ENCODE results near the gene FAHD1. TPM values are rescaled to one million over a fixed set of nuclear protein-coding genes. Genes with fewer than 3 reads are reported as not detected.

Gene FAHD1
- total and polyA plus RNA-seq, 7 experiments from 2014 or later: 7.8 to 28.6 (median 10.0) TPM

DNA sequence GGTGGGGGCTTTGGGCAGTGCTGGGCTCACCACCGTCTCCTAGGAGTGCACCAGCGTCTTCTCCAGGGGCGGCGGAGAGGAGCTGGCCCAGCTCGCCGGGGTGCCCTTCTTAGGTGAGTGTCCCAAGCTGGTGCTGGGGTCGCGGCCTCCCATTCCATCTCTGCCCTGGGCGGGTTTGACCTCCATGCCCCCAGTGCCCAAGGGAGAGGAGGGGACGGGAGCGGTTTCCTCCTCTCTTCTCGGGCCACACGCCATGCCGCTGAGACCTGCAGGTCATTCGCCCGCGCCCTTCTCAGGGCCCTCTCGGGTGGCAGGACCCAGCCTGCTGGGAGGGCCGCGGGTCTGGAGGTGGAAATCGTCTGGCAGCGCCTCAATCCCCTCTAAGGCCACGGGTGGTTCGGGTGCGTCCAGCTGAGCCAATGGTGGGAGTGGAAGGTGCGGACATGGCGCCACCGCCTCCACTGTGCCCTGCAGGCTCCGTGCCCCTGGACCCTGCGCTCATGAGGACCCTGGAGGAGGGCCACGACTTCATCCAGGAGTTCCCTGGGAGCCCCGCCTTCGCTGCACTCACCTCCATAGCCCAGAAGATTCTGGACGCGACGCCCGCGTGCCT is 38.8 kb upstream of the FAHD1 start:
- POLR2A ChIA-PET: no interaction called here
- Mint-ChIP-seq H3K27me3 (no peaks in the 10 kb centered on the region), H3K4me3 (no peak overlapping the region), H3K36me3 (peaks cover 0 to 5% (median 4%) of the 10 kb centered on the region in 5 donors), H3K9me3 (no peaks in the 10 kb centered on the region), H3K4me1 (peaks cover 4 to 27% (median 11%) of the 10 kb centered on the region in 7 donors), H3K27ac (no peak overlapping the region)
- Histone ChIP-seq H3K4me3 (ENCODE audit: low read length) (no peak overlapping the region), H3K36me3 (ENCODE audit: control insufficient read depth in 2 of 3, insufficient read depth in 3 of 3, low read length in 3 of 3) (peaks cover 0 to 74% (median 4%) of the 10 kb centered on the region in 3 experiments), H3K27ac (ENCODE audit: low read depth, low read length) (no peak overlapping the region), H3K4me1 (ENCODE audit: control insufficient read depth in 2 of 2, insufficient read depth in 2 of 2, low read length in 2 of 2) (peaks cover 5 to 20% of the 10 kb centered on the region in 2 donors), H3K9me3 (ENCODE audit: control insufficient read depth in 2 of 3, low read length in 3 of 3) (no peaks in the 10 kb centered on the region), H3K27me3 (ENCODE audit: control insufficient read depth in 2 of 2, insufficient read depth in 2 of 2, low read length in 2 of 2) (no peaks in the 10 kb centered on the region)
- ATAC-seq: no peak
- peak in 1 of 9 donors; percentile 9 for DNase-seq
- CTCF ChIA-PET: no interaction called here
- intact Hi-C loops (cut with micrococcal nuclease): loop anchor here (10.0 kb wide), 4 partner anchors 363 to 1203 kb away; partner anchors contain the start of genes TRAF7 (in 2 of the 2), UBE2I (in 1 of the 2) and UQCC4 (in 1 of the 2)

- Mint-ChIP-seq H3K4me1 (peaks cover 0 to 22% (median 7%) of the 10 kb centered on the region in 7 donors), H3K27ac (peak overlapping the region in 2 of 9 donors; percentile 45 to 84), H3K9me3 (no peaks in the 10 kb centered on the region), H3K4me3 (peak overlapping the region in 1 of 10 donors; percentile 13), H3K36me3 (peaks cover 0 to 5% (median 1%) of the 10 kb centered on the region in 5 donors), H3K27me3 (no peaks in the 10 kb centered on the region)
- intact Hi-C loops (cut with micrococcal nuclease): loop anchor here (10.0 kb wide), 4 partner anchors 364 to 1204 kb away; partner anchors contain the start of genes TRAF7 (in 2 of the 2), UBE2I (in 1 of the 2) and UQCC4 (in 1 of the 2)
- Histone ChIP-seq H3K9me3 (ENCODE audit: control insufficient read depth in 2 of 3, low read length in 3 of 3) (no peaks in the 10 kb centered on the region), H3K27ac (ENCODE audit: low read depth, low read length) (no peak overlapping the region), H3K4me3 (ENCODE audit: low read length) (no peak overlapping the region), H3K36me3 (ENCODE audit: control insufficient read depth in 2 of 3, insufficient read depth in 3 of 3, low read length in 3 of 3) (peaks cover 0 to 74% (median 4%) of the 10 kb centered on the region in 3 experiments), H3K27me3 (ENCODE audit: control insufficient read depth in 2 of 2, insufficient read depth in 2 of 2, low read length in 2 of 2) (no peaks in the 10 kb centered on the region), H3K4me1 (ENCODE audit: control insufficient read depth in 2 of 2, insufficient read depth in 2 of 2, low read length in 2 of 2) (peaks cover 5 to 20% of the 10 kb centered on the region in 2 donors)
- DNase-seq (peak in 1 of 9 donors; percentile 4), ATAC-seq (no peak)
- ChIA-PET POLR2A (no interaction called here), CTCF (no interaction called here)
These were observed 38.3 kb upstream of the FAHD1 start for GRCh38 chr16:1788708-1789100.

DNA sequence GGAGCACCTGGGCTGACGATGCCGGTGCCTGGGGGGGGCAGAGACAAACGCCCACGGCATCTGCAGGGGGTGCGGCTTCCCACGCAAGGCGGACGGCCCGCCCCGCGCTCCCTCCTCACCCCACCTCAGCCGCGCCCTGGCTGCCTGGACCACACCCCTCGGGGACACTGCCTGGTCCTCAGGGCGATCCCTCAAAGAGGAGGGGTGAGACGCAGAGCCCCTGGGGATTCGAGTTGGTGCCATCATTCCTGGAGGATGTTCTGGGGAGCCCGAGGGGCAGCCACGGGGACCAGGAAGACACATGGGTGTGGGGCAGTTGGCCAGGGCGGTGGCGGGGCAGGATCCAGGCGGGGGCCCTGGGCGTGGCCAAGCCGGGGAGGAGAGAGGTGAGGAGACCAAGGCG is 37.4 kb upstream of the FAHD1 start:
- Histone ChIP-seq H3K27me3 (ENCODE audit: control insufficient read depth in 2 of 2, insufficient read depth in 2 of 2, low read length in 2 of 2) (no peaks in the 10 kb centered on the region), H3K27ac (ENCODE audit: low read depth, low read length) (no peak overlapping the region), H3K9me3 (ENCODE audit: control insufficient read depth in 2 of 3, low read length in 3 of 3) (no peaks in the 10 kb centered on the region), H3K4me3 (ENCODE audit: low read length) (no peak overlapping the region), H3K4me1 (ENCODE audit: control insufficient read depth in 2 of 2, insufficient read depth in 2 of 2, low read length in 2 of 2) (peaks cover 0 to 14% of the 10 kb centered on the region in 2 donors), H3K36me3 (ENCODE audit: control insufficient read depth in 2 of 3, insufficient read depth in 3 of 3, low read length in 3 of 3) (peaks cover 0 to 74% (median 4%) of the 10 kb centered on the region in 3 experiments)
- peaks cover 0 to 5% (median 1%) of the 10 kb centered on the region in 5 donors for H3K36me3 Mint-ChIP-seq
- no peak for ATAC-seq
- no peaks in the 10 kb centered on the region for H3K9me3 Mint-ChIP-seq
- no peak overlapping the region for H3K4me3 Mint-ChIP-seq
- DNase-seq: peak in 2 of 9 donors; percentile 4 to 20
- peaks cover 0 to 16% (median 7%) of the 10 kb centered on the region in 7 donors for H3K4me1 Mint-ChIP-seq
- intact Hi-C loops (cut with micrococcal nuclease): loop anchor here (10.0 kb wide), 4 partner anchors 365 to 1205 kb away; partner anchors contain the start of genes TRAF7 (in 2 of the 2), UBE2I (in 1 of the 2) and UQCC4 (in 1 of the 2)
- ChIA-PET POLR2A (no interaction called here), CTCF (no interaction called here)
- no peak overlapping the region for H3K27ac Mint-ChIP-seq
- no peaks in the 10 kb centered on the region for H3K27me3 Mint-ChIP-seq

DNA sequence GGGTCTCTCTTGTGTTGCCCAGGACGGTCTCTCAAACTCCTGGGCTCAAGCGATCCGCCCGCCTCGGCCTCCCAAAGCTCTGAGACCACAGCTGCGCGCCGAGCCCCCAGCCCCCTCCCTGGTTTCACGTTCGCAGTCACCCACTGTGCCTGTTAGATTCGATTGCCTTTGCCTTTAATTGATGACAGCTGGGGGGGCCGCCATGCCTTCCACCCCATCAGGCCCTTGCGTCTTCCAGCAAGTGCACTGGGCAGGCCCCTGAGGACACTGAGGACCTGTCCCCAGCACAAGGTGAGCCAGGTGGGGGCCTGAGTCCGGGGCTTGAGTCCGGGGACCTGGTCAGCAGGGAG is 36.8 kb upstream of the FAHD1 start:
- Histone ChIP-seq H3K27ac (ENCODE audit: low read depth, low read length) (no peak overlapping the region), H3K36me3 (ENCODE audit: control insufficient read depth in 2 of 3, insufficient read depth in 3 of 3, low read length in 3 of 3) (peaks cover 0 to 71% (median 4%) of the 10 kb centered on the region in 3 experiments), H3K27me3 (ENCODE audit: control insufficient read depth in 2 of 2, insufficient read depth in 2 of 2, low read length in 2 of 2) (no peaks in the 10 kb centered on the region), H3K4me1 (ENCODE audit: control insufficient read depth in 2 of 2, insufficient read depth in 2 of 2, low read length in 2 of 2) (peaks cover 0 to 8% of the 10 kb centered on the region in 2 donors), H3K4me3 (ENCODE audit: low read length) (no peak overlapping the region), H3K9me3 (ENCODE audit: control insufficient read depth in 2 of 3, low read length in 3 of 3) (no peaks in the 10 kb centered on the region)
- intact Hi-C loops (cut with micrococcal nuclease): no loop called here
- ChIA-PET POLR2A (interaction anchor here (0.8 kb wide), 1 partner anchor 8 kb away, joined by 3 read pairs; the partner anchor contains the start of genes NUBP2 and SPSB3), CTCF (no interaction called here)
- peaks cover 0 to 5% (median 1%) of the 10 kb centered on the region in 5 donors for H3K36me3 Mint-ChIP-seq
- DNase-seq: no peak
- H3K4me3 Mint-ChIP-seq: no peak overlapping the region
- H3K9me3 Mint-ChIP-seq: no peaks in the 10 kb centered on the region
- no peaks in the 10 kb centered on the region for H3K27me3 Mint-ChIP-seq
- peaks cover 0 to 10% (median 5%) of the 10 kb centered on the region in 7 donors for H3K4me1 Mint-ChIP-seq
- ATAC-seq: no peak
- H3K27ac Mint-ChIP-seq: no peak overlapping the region

- POLR2A ChIA-PET: interaction anchor here (0.8 kb wide), 1 partner anchor 8 kb away, joined by 3 read pairs; the partner anchor contains the start of genes NUBP2 and SPSB3
- H3K4me1 Mint-ChIP-seq: peaks cover 0 to 5% (median 2%) of the 10 kb centered on the region in 7 donors
- peak in 1 of 9 donors; percentile 4 for DNase-seq
These were observed 36.3 kb upstream of the FAHD1 start for GRCh38 chr16:1790611-1791255.

GRCh38 chr16:1791256-1791942 is 35.6 kb upstream of the FAHD1 start:
- Histone ChIP-seq H3K4me1 (ENCODE audit: control insufficient read depth in 2 of 2, insufficient read depth in 2 of 2, low read length in 2 of 2) (no peaks in the 10 kb centered on the region), H3K27me3 (ENCODE audit: control insufficient read depth in 2 of 2, insufficient read depth in 2 of 2, low read length in 2 of 2) (no peaks in the 10 kb centered on the region), H3K9me3 (ENCODE audit: control insufficient read depth in 2 of 3, low read length in 3 of 3) (no peaks in the 10 kb centered on the region), H3K4me3 (ENCODE audit: low read length) (no peak overlapping the region), H3K27ac (ENCODE audit: low read depth, low read length) (no peak overlapping the region), H3K36me3 (ENCODE audit: control insufficient read depth in 2 of 3, insufficient read depth in 3 of 3, low read length in 3 of 3) (peaks cover 0 to 59% (median 4%) of the 10 kb centered on the region in 3 experiments)
- H3K27me3 Mint-ChIP-seq: no peaks in the 10 kb centered on the region
- H3K4me1 Mint-ChIP-seq: peaks cover 0 to 5% (median 0%) of the 10 kb centered on the region in 7 donors
- intact Hi-C loops (cut with micrococcal nuclease): no loop called here
- ChIA-PET POLR2A (interaction anchor here (0.8 kb wide), 1 partner anchor 9 kb away, joined by 3 read pairs; the partner anchor contains the start of genes NUBP2 and SPSB3), CTCF (no interaction called here)
- H3K27ac Mint-ChIP-seq: no peak overlapping the region
- H3K9me3 Mint-ChIP-seq: no peaks in the 10 kb centered on the region
- ATAC-seq: no peak
- no peak overlapping the region for H3K4me3 Mint-ChIP-seq
- peaks cover 0 to 5% (median 1%) of the 10 kb centered on the region in 5 donors for H3K36me3 Mint-ChIP-seq
- DNase-seq: no peak

More at GRCh38 chr16:1790611-1791255, 36.3 kb upstream of the FAHD1 start:
- H3K9me3 ChIP-seq (ENCODE audit: control insufficient read depth in 2 of 3, low read length in 3 of 3): no peaks in the 10 kb centered on the region
- no peak for ATAC-seq
- Mint-ChIP-seq H3K27ac (no peak overlapping the region), H3K27me3 (no peaks in the 10 kb centered on the region), H3K9me3 (no peaks in the 10 kb centered on the region), H3K4me3 (no peak overlapping the region), H3K36me3 (peaks cover 0 to 5% (median 1%) of the 10 kb centered on the region in 5 donors)
- CTCF ChIA-PET: no interaction called here
- peaks cover 0 to 66% (median 4%) of the 10 kb centered on the region in 3 experiments for H3K36me3 ChIP-seq (ENCODE audit: control insufficient read depth in 2 of 3, insufficient read depth in 3 of 3, low read length in 3 of 3)
- H3K27ac ChIP-seq (ENCODE audit: low read depth, low read length): no peak overlapping the region
- intact Hi-C loops (cut with micrococcal nuclease): no loop called here
- H3K27me3 ChIP-seq (ENCODE audit: control insufficient read depth in 2 of 2, insufficient read depth in 2 of 2, low read length in 2 of 2): no peaks in the 10 kb centered on the region
- H3K4me1 ChIP-seq (ENCODE audit: control insufficient read depth in 2 of 2, insufficient read depth in 2 of 2, low read length in 2 of 2): peaks cover 0 to 3% of the 10 kb centered on the region in 2 donors
- H3K4me3 ChIP-seq (ENCODE audit: low read length): no peak overlapping the region

Measured in naive thymus-derived CD4-positive, alpha-beta T cell (primary cell).